GM12878 (cell line): ENCODE measurements around the gene PCSK6. TPM values are rescaled to one million over a fixed set of nuclear protein-coding genes. Genes with fewer than 3 reads are reported as not detected.

Experiments
- ATAC-seq: fragments of 200-7000 bp; cut with Tn5 transposase; 3 replicates; pipeline ENCODE4 v1.9.1; 2020; ENCODE audit warnings: mild to moderate bottlenecking, moderate library complexity
- BruUV-seq: library from RNA; stranded (reverse); fragments of 400-500 nt; replicated peaks from 2 replicates; lab custom pipeline; 2021; lab: Mats Ljungman, UMichigan
- CTCF ChIA-PET: fragments of 300-600 bp; sonication (Branson Sonifier 250); formaldehyde crosslinking; extraction: SDS; loops from one replicate; lab custom pipeline; 2021; ENCODE audit warnings: inconsistent platforms; lab: Yijun Ruan, JAX
- POLR2A ChIA-PET: fragments of 350-600 bp; formaldehyde crosslinking; extraction: SDS; loops from one replicate; lab custom pipeline; 2021; ENCODE audit warnings: inconsistent platforms; lab: Charles Lee
- RAD21 ChIA-PET: fragments of 300-600 bp; sonication (Branson Sonifier 250); formaldehyde crosslinking; loops from one replicate; lab custom pipeline; 2023; ENCODE audit warnings: antibody characterized with exemption; ENCODE audit not compliant: unreplicated experiment; lab: Charles Lee
- SMC1A ChIA-PET: fragments of 300-600 bp; sonication (Branson Sonifier 250); formaldehyde crosslinking; loops from one replicate; lab custom pipeline; 2023; ENCODE audit not compliant: unreplicated experiment, uncharacterized antibody; lab: Charles Lee
- DNase-seq: peaks from one replicate; pipeline ENCODE4 v3.0.0-alpha.2; 2011; ENCODE audit warnings: low read depth, low spot score
- FAIRE-seq: peaks from 3 replicates; lab custom pipeline; 2011; peaks lifted over from hg19 to GRCh38; lab: Jason Lieb, UNC
- H2AFZ ChIP-seq: 2 replicates; pipeline ENCODE4 v1.6.0; 2011; ENCODE audit warnings: low read depth, low read length, control low read depth; ENCODE audit not compliant: control insufficient read depth
- H3K27ac ChIP-seq: 2 replicates; pipeline ENCODE4 v1.5.1; 2011; ENCODE audit warnings: control low read depth; ENCODE audit not compliant: control insufficient read depth, insufficient read depth
- H3K27me3 ChIP-seq, 2 experiments: replicated peaks in 1 of 2; 2 replicates each; pipeline versions ENCODE4 v1.6.0 to v1.6.1; 2011; ENCODE audit warnings: low read length in 1 of 2; ENCODE audit not compliant: control insufficient read depth in 2 of 2, insufficient read depth in 2 of 2
- H3K36me3 ChIP-seq, 2 experiments: 2 replicates each; pipeline ENCODE4 v1.5.1; 2011; ENCODE audit warnings: low read length in 1 of 2; ENCODE audit not compliant: control insufficient read depth in 2 of 2, insufficient read depth in 2 of 2
- H3K4me1 ChIP-seq: 2 replicates; pipeline ENCODE4 v1.6.1; 2011; ENCODE audit warnings: mild to moderate bottlenecking, low read length, moderate library complexity, mixed read lengths; ENCODE audit not compliant: control insufficient read depth, insufficient read depth
- H3K4me2 ChIP-seq: 2 replicates; pipeline ENCODE4 v1.6.0; 2011; ENCODE audit warnings: control low read depth; ENCODE audit not compliant: control insufficient read depth, insufficient read depth
- H3K4me3 ChIP-seq: fragments of 200-600 bp; sonication (generic); 2 replicates; pipeline ENCODE4 v1.5.1; 2016
- H3K79me2 ChIP-seq: 2 replicates; pipeline ENCODE4 v1.6.0; 2011; ENCODE audit warnings: low read length; ENCODE audit not compliant: control insufficient read depth, insufficient read depth
- H3K9ac ChIP-seq: 2 replicates; pipeline ENCODE4 v1.8.0; 2011; ENCODE audit warnings: low read length, control low read depth, mixed read lengths; ENCODE audit not compliant: control insufficient read depth, insufficient read depth
- H3K9me3 ChIP-seq: replicated peaks from 3 replicates; pipeline ENCODE4 v1.5.1; 2011; ENCODE audit warnings: mild to moderate bottlenecking, low read length; ENCODE audit not compliant: control insufficient read depth, insufficient read depth
- H4K20me1 ChIP-seq: 2 replicates; pipeline ENCODE4 v1.6.0; 2011; ENCODE audit not compliant: control insufficient read depth, insufficient read depth
- GATAD2B ChIP-seq: fragments of 450-650 bp; conservative IDR thresholded peaks from 2 replicates; pipeline ENCODE4 v1.6.1; 2017; ENCODE audit warnings: low read depth, mild to moderate bottlenecking, moderate library complexity
- NR2C2 ChIP-seq: IDR thresholded peaks from 2 replicates; pipeline ENCODE4 v1.6.1; 2011; ENCODE audit warnings: borderline replicate concordance, low read depth; ENCODE audit not compliant: control insufficient read depth, insufficient read length
- RBBP5 ChIP-seq: fragments of 200-600 bp; sonication (generic); conservative IDR thresholded peaks from 2 replicates; pipeline ENCODE4 v1.6.1; 2016
- RELA ChIP-seq: fragments of 450-650 bp; IDR thresholded peaks from 2 replicates; pipeline ENCODE4 v1.8.0; 2014; ENCODE audit warnings: borderline replicate concordance; ENCODE audit not compliant: partially characterized antibody
- SKIL ChIP-seq: fragments of 450-650 bp; IDR thresholded peaks from 2 replicates; pipeline ENCODE4 v1.6.1; 2017; ENCODE audit warnings: mild to moderate bottlenecking, low read depth, inconsistent platforms; ENCODE audit not compliant: poor library complexity, severe bottlenecking
- TAF1 ChIP-seq: IDR thresholded peaks from 2 replicates; pipeline ENCODE4 v1.6.1; 2011; ENCODE audit warnings: mild to moderate bottlenecking, low read depth, low read length, borderline replicate concordance
- TCF7 ChIP-seq: IDR thresholded peaks from 2 replicates; pipeline ENCODE4 v1.6.1; 2014; ENCODE audit warnings: antibody characterized with exemption, borderline replicate concordance
- WRNIP1 ChIP-seq: IDR thresholded peaks from 2 replicates; pipeline ENCODE4 v1.6.1; 2011; ENCODE audit warnings: low read depth, low read length, improper control_type of control experiment, borderline replicate concordance
- ZNF24 ChIP-seq: fragments of 450-650 bp; IDR thresholded peaks from 2 replicates; pipeline ENCODE4 v1.6.1; 2017; ENCODE audit warnings: antibody characterized with exemption, mild to moderate bottlenecking
- ZNF274 ChIP-seq: IDR thresholded peaks from one replicate; pipeline ENCODE4 v1.8.0; 2011; ENCODE audit not compliant: insufficient read length, insufficient read depth
- ZNF592 ChIP-seq: fragments of 450-650 bp; IDR thresholded peaks from 2 replicates; pipeline ENCODE4 v1.6.1; 2017; ENCODE audit warnings: mild to moderate bottlenecking, moderate library complexity
- WGBS: methylation state at CpG from one replicate; pipeline ENCODE4 v1.1.6; 2016; ENCODE audit warnings: low lambda C conversion rate; ENCODE audit not compliant: insufficient replicate concordance, insufficient coverage; ENCODE audit errors: missing lambda C conversion rate; 5-methylcytosine and 5-hydroxymethylcytosine counted together
- in situ Hi-C: fragments of 300-500 bp; cut with MboI; formaldehyde crosslinking; loops from 9 replicates; pipeline ENCODE4 v1.14.3; 2018; ENCODE audit warnings: mixed read lengths
- intact Hi-C: fragments of 100-400 bp; cut with micrococcal nuclease; formaldehyde crosslinking; loops from one replicate; pipeline ENCODE4 v1.14.2; 2022; ENCODE audit not compliant: unreplicated experiment
- polyA plus RNA-seq, 11 experiments: library from polyadenylated mRNA; depleted of rRNA in 4 of 11; unstranded in 6 of 11; stranded (reverse) in 5 of 11; fragments of >200 nt; fragmentation: Nextera tagmentation in 4 of 11; fragmentation: Illumina TruSeq in 1 of 11; extraction: Ambion mirVana in 4 of 11; extraction: Trizol in 1 of 11; gene quantifications; 1 replicate in 1 of 11; 2 replicates in 10 of 11; pipeline versions ENCODE4 v1.2.1 to v1.2.3, GENCODE V29; 2011 to 2016; ENCODE audit warnings: inconsistent platforms in 2 of 11, missing spikeins in 2 of 11, low read depth in 1 of 11
- total RNA-seq, 4 experiments: library from RNA; depleted of rRNA in 3 of 4; stranded (reverse); fragments of >200 nt in 3 of 4; fragmentation: Illumina TruSeq in 1 of 4; extraction: Trizol in 1 of 4; gene quantifications; 2 replicates each; pipeline versions ENCODE4 v1.2.1 to v1.2.3, GENCODE V29; 2013 to 2021

The PCSK6 gene
- total and polyA plus RNA-seq, 10 of the 15 experiments (the other 5 are each of a cell fraction or from before 2014, with no cell fraction given), result 0.19 to 0.67 (median 0.25) TPM; not detected in 4

GRCh38 chr15:101379647-101380046 lies 109.9 kb downstream of the PCSK6 start:
- H3K4me3 ChIP-seq, result no peak overlapping the region
- POLR2A ChIA-PET, result no interaction called here
- no peak overlapping the region for H3K27ac ChIP-seq
- BruUV-seq, result no TSS peak
- ATAC-seq, result no peak
- no peak for TF ChIP-seq ZNF274
- RAD21 ChIA-PET, result no interaction called here
- H3K27me3 ChIP-seq, result peaks cover 0 to 5% of the 10 kb centered on the region in 2 experiments; a peak in 2 of 4 replicates
- no peaks in the 10 kb centered on the region for H3K36me3 ChIP-seq
- no peak overlapping the region for H3K9ac ChIP-seq
- no peak overlapping the region for H3K4me2 ChIP-seq
- no peak overlapping the region for H2AFZ ChIP-seq
- no peak for DNase-seq
- H4K20me1 ChIP-seq, result no peaks in the 10 kb centered on the region
- no peak for FAIRE-seq
- SMC1A ChIA-PET, result no interaction called here
- 49% methylated on average over 15 of the region's 15 CpGs for WGBS
- intact Hi-C loops (no loop called here), in situ Hi-C loops (no loop called here)
- H3K4me1 ChIP-seq, result no peaks in the 10 kb centered on the region
- H3K9me3 ChIP-seq, result no peaks in the 10 kb centered on the region
- CTCF ChIA-PET, result interaction anchor here (0.5 kb wide), 1 partner anchor 333 kb away, joined by 3 read pairs; no protein-coding TSS in a partner anchor
- no peaks in the 10 kb centered on the region for H3K79me2 ChIP-seq

- Histone ChIP-seq H3K4me1 (no peaks in the 10 kb centered on the region), H3K9ac (no peak overlapping the region)
- TF ChIP-seq SKIL (no peak), TAF1 (no peak), RELA (no peak), TCF7 (no peak), RBBP5 (no peak), GATAD2B (no peak), ZNF592 (no peak), WRNIP1 (no peak), ZNF24 (no peak), NR2C2 (no peak)
- TF ChIP-seq, all 136 proteins: peak for 0
- Histone ChIP-seq H3K27ac (no peak overlapping the region), H3K4me2 (no peak overlapping the region), H3K27me3 (peaks cover 0 to 5% of the 10 kb centered on the region in 2 experiments; a peak in 2 of 4 replicates), H3K9me3 (no peaks in the 10 kb centered on the region), H3K36me3 (no peaks in the 10 kb centered on the region), H2AFZ (no peak overlapping the region), H3K4me3 (no peak overlapping the region), H4K20me1 (no peaks in the 10 kb centered on the region), H3K79me2 (no peaks in the 10 kb centered on the region)
- DNase-seq (no peak), ATAC-seq (no peak), FAIRE-seq (no peak)
- intact Hi-C loops (no loop called here), in situ Hi-C loops (no loop called here)
- ChIA-PET RAD21 (interaction anchor here (0.5 kb wide), 1 partner anchor 405 kb away, joined by 3 read pairs; no protein-coding TSS in a partner anchor), SMC1A (no interaction called here), POLR2A (interaction anchor here (0.6 kb wide), 1 partner anchor 778 kb away, joined by 3 read pairs; no protein-coding TSS in a partner anchor), CTCF (no interaction called here)
- no TSS peak for BruUV-seq
- WGBS, result 56% methylated on average over 11 of the region's 13 CpGs
Observed at GRCh38 chr15:101378879-101379278, 110.6 kb downstream of the PCSK6 start.
